GM18951 (cell line): ENCODE measurements around the gene SOCS2.

Source experiments
- POLR2A ChIP-seq: IDR thresholded peaks from 4 replicates; pipeline ENCODE4 v1.6.1; 2011; ENCODE audit warnings: mild to moderate bottlenecking; ENCODE audit not compliant: insufficient read length, insufficient read depth; ENCODE audit errors: extremely low read depth
- in situ Hi-C: fragments of 300-500 bp; cut with MboI; formaldehyde crosslinking; loops from one replicate; pipeline ENCODE4 v1.12.0; 2022; ENCODE audit warnings: low sequenced_read_pairs, mixed read lengths, inconsistent platforms; ENCODE audit not compliant: unreplicated experiment

Gene SOCS2

DNA sequence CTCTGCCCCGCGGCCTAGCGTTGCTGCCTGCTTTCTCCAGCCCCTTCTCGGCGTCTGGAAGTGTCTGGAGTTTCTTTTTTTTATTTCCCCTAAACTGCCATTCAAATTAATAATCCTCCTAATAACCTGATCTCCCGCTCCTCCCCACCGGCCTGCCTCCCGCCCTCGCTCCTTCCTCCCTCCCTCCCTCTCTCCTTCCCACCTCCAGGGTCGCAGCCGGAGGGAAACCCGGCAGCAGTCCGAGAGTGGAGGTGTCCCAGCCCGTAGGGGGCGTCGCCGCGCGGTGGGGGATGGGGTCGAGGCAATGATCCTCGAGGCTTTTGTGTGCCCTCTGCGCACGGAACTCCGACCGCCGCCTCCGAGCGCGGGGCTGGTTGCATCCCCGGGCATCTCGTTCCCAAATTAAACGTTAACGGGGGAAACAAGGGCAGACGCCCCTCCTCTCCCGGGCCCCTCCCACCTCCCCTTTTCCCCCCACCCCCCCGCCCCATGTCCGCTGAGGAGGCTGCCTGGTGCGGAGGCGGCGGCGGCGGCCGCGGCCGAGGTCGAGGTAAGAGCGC, 1.0 kb upstream of the SOCS2 start:
- TF ChIP-seq POLR2A: no peak
- in situ Hi-C loops: loop anchor here (25.0 kb wide), 1 partner anchor 516 kb away; no protein-coding TSS in a partner anchor

DNA sequence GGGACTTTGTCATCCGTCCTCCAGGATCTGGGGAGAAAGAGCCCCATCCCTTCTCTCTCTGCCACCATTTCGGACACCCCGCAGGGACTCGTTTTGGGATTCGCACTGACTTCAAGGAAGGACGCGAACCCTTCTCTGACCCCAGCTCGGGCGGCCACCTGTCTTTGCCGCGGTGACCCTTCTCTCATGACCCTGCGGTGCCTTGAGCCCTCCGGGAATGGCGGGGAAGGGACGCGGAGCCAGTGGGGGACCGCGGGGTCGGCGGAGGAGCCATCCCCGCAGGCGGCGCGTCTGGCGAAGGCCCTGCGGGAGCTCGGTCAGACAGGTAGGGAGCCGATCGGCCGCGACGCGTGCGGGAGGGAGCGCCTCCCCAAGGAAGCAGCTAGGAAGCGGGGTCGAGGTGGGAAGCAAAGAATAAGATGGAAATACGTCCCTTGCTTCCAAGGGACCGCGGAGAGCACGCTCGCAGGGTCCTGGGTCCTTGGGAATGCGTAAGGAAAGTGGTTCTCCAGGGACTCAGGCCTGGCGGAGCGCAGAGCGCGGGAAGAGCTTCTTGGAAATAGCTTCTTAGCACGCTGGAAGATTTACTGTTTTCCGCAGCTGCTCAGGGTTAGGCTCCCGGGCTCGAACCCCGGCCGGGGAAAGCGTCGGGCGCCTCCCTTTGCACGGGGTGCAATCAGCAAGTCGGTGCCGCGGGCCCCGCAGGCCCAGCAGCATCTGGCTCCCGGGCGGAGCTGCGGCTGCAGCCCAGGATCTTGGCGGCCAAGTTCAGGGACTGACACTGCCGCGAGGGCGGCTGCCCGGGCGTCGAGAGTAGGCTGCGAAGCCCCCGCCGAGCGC, 457 bp downstream of the SOCS2 start:
- no peak for TF ChIP-seq POLR2A
- in situ Hi-C loops: loop anchor here (25.0 kb wide), 1 partner anchor 514 kb away; no protein-coding TSS in a partner anchor

DNA sequence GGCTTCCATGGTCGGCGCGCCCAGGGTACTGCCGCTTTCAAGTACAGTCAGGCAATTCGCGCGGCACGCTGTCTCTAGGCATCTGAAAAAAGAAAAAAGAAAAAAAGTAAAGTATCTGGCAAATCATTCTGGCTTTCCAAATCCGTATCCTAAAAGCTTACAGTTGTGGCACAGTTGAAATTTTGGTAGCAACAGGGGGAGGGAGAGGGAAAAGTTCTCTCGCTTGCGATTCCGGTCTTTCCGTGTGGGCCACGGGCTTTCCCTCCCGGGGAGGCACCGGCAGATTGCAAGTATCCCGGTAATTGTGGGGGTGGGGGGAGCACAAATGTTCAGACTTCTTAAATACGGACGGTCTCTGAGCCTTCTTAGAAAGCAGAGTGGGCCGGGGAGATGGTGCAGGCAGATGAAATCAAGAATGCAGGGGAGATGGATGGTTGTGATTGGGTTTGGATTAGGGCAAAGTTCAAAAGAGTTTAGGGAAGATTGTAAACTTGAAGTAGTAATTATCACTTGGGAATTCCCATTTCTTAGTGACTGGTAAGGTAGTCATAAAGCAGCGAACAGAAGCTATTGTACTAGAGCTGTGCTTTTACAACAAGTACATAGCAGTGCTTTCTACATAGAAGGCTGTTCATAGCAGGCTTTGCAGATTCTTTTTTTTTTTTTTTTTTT, 1.2 kb downstream of the SOCS2 start:
- in situ Hi-C loops: loop anchor here (25.0 kb wide), 1 partner anchor 514 kb away; no protein-coding TSS in a partner anchor
- TF ChIP-seq POLR2A: no peak

DNA sequence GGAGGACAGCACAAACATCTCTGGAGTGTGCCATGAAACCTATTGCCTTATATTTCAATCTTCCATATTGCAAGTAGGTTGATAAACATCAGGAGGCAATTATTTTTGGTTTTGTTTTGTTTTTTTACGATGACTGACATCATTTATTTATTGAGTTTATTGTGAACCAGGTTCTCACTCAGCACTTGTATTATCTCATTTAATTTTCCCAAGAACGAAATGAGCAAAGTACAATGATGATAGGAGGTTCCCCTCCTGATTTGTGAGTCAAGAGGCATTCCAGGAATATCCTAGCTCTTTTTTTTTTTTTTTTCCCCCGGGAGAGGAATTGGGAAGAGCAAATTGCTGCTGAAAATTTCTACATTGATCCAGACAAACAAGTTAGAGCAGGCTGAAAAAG, 4.7 kb downstream of the SOCS2 start:
- in situ Hi-C loops: no loop called here
- no peak for TF ChIP-seq POLR2A

DNA sequence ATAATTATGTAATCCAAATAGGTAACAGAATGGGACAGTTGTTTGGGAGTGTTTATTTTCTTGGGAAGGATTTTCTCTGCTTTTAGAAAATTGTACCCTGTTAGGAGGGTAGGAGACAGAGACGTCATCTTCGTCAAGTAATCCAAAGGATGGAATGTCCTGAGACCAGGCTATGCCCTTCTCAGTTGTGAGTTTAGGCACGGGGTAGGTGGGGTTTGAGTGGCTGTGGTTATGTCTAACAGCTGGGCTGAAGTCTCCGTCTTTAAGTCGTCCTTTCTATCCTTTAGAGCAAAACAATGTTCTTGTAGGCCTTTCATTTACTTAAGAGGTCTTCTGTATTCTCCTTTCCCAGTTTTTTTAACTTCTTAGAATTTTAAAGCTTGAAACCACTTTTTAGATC, 5.7 kb downstream of the SOCS2 start:
- in situ Hi-C loops: no loop called here
- no peak for TF ChIP-seq POLR2A

DNA sequence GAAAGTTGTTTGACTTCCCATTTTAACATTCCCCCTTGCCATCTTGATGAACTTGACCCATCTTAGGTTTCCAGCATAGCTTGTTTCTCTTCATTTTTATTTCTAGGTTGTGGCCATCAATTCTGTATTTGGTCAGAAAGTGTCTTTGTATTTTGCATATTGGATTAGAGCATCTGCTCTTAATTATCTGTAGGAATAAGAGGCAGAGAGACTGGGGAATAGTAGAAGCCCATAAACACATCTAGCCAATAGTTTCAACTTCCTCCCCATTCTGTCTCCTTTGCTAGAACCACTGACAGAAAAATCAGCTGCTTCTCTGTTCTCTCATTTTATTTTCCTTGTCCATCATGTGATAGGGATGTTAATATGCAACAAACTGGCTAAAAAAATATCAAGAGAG, 8.2 kb downstream of the SOCS2 start:
- in situ Hi-C loops: no loop called here
- TF ChIP-seq POLR2A: no peak

DNA sequence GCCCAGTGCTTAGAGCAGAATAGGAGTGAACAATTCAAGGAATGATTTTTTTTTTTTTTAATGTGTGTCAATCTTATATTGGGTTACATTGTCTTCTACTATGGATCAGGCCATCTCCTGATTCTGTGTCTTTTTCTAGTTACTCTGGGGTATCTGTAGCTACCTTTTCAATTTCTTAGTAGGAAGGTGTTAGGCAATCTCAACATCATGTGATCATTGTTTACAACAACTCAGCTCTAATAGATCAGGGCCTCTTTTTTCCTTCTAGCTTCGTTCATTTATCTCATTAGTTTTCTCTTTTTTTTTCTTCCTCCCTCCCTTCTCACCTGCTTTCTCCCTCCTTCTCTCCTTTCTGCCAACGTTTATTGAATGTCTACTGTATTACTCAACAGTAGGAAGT, 8.9 kb downstream of the SOCS2 start:
- no peak for TF ChIP-seq POLR2A
- in situ Hi-C loops: no loop called here

DNA sequence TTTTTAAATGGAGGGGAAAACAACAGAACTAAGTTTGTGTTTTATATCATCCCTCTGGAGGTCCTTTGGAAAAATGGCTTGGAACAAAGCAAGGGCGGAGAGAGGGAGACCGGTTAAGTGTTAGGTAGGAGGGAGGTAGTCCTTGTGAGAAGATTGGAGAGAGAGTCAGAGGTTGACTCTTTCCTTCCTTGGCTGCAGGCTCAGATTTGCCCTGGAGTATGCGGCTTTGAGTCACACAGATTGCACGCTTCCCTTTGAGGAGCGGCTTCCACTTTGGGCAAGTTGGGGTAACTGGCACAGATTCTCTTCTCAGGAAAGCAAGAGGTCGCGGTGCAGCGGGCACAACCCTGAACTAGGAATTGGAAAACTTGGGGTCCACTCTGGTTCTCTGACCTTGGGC, 9.9 kb downstream of the SOCS2 start:
- in situ Hi-C loops: no loop called here
- TF ChIP-seq POLR2A: no peak

DNA sequence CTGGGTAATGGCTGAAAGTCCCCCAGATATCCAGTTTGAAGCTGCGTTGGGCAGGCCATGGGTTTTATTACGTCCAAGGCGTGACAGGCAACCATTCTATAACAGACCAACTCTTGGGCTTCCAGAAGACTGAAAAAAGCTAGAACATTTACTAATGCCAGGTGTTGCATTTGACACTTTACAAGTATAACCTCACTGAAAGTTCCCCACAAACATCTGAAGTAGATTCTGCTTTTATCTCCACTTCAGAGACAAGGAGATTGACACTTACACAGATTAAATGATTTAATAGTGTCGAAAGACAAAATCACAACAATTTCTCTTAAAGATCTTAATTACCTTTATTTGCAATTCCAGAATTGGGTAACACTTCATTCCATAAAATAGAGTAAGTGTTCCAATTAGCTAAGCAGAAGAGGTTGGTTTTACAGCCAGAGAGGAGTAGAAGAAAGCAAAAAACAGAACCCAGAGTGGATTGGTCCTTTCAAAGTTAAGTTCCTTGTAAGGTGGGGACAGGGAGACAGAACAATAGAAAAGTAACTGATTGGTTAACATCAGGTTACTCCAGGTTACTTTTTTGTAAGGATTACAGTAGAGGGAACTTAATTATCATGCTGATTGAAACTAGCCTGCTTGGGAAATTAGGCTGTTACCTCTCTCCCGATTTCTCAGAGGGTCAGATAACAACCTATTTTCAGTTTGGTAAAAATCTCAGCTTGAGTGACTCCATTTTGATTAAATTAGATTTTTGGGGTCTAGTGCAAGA, 11.3 kb downstream of the SOCS2 start:
- in situ Hi-C loops: no loop called here
- no peak for TF ChIP-seq POLR2A

DNA sequence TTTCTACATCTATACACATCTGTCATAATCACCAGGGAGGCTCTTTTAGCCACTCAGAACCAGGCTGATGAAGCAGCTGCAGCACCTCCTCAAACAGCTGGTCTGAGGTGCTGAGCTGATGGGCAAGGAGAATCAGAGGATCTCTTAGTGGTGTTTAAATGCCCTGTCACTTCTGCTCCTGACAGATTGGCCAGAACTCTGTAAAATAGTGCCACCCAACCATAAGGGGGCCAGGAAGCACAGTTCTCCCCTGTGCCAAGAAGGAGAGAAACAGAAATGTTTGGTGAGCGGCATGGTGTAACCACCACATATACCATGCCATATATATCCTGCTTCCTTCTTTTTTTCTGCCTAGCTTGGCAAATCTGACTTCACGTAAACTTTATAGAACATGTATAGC, 12.8 kb downstream of the SOCS2 start:
- no peak for TF ChIP-seq POLR2A
- in situ Hi-C loops: no loop called here

DNA sequence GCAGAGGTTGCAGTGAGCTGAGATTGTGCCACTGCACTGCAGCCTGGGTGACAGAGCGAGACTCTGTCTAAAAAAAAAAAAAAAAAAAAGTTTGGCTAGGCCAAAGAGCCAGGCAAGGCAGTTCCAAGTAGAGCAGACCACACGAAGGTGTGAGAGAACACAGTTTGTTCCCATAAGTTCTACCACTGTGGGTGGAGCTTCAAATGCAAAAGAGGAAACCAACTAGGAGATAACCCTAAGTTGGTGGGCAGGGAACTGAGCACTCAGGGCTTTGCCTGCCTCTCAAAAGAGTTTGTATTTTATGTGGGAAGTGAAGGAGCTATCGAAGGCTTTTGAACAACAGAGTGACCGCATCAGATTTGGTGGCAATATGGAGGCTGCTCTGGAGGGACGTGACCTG, 15.1 kb downstream of the SOCS2 start:
- in situ Hi-C loops: no loop called here
- no peak for TF ChIP-seq POLR2A

DNA sequence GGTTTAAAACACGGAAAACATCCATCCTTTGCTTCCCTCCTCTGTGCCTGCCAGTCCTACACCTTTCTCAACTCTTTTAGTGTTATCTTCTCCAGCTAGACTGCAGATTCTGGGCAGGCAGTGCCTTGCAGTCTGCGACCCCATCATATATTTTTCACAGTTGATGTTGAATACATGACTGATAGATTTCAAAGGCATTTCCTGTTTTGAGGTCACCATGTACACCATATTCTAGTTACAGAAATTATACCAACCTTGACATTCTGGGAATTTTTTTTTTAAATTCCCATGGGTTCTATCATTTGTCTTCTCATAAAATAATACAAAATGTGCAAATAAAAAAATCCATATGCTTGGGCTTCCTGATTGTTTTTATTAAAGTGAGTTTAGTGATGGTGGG, 16.6 kb downstream of the SOCS2 start:
- TF ChIP-seq POLR2A: no peak
- in situ Hi-C loops: no loop called here
